GM04504 (cell line): Measurements from ENCODE around the gene BPIFB6.
"Not testable (repeated sequence)": the region's sequence is repeated elsewhere in the genome, so short reads cannot be mapped to it uniquely, and the experiment has no call there.

Experiments
- DNase-seq: peaks from one replicate; pipeline ENCODE4 v3.0.0-alpha.2; 2012; ENCODE audit warnings: low read depth

Gene BPIFB6

GRCh38 chr20:33030569-33030968, 879 bp upstream of the BPIFB6 start:
- DNase-seq, result no peak

GRCh38 chr20:33032555-33032954, 1.1 kb downstream of the BPIFB6 start:
- DNase-seq, result no peak

- DNase-seq, result no peak
Observed at GRCh38 chr20:33033381-33033780, 1.9 kb downstream of the BPIFB6 start.

- DNase-seq, result no peak
Observed at GRCh38 chr20:33034115-33034514, 2.7 kb downstream of the BPIFB6 start.

GRCh38 chr20:33034901-33035492, 3.5 kb downstream of the BPIFB6 start:
- no peak for DNase-seq

GRCh38 chr20:33037456-33037855, 6.0 kb downstream of the BPIFB6 start:
- DNase-seq, result no peak

- DNase-seq, result no peak
Observed at GRCh38 chr20:33038243-33038642, 6.8 kb downstream of the BPIFB6 start.

- DNase-seq, result no peak
Observed at GRCh38 chr20:33042430-33042829, 11.0 kb downstream of the BPIFB6 start.

- no peak for DNase-seq
Observed at GRCh38 chr20:33042983-33043730, 11.7 kb downstream of the BPIFB6 start.

GRCh38 chr20:33043731-33044181, 12.3 kb downstream of the BPIFB6 start:
- DNase-seq, result no peak

- not testable (repeated sequence) for DNase-seq
Observed at GRCh38 chr20:33045129-33045721, 13.8 kb downstream of the BPIFB6 start.

GRCh38 chr20:33046412-33046811, 15.0 kb downstream of the BPIFB6 start:
- DNase-seq, result no peak

GRCh38 chr20:33051333-33051732, 19.9 kb downstream of the BPIFB6 start:
- no peak for DNase-seq

GRCh38 chr20:33053291-33054106, 22.1 kb downstream of the BPIFB6 start, which contains the start of gene BPIFB3:
BPIFB3 (plus strand) TSS chr20:33053903; CDS start chr20:33055436, 1,533 bp downstream.
- DNase-seq, result no peak

- DNase-seq, result no peak
Observed at GRCh38 chr20:33054381-33054780, 22.9 kb downstream of the BPIFB6 start.

GRCh38 chr20:33054791-33055190, 23.3 kb downstream of the BPIFB6 start:
- no peak for DNase-seq

GRCh38 chr20:33059136-33059535, 27.7 kb downstream of the BPIFB6 start:
- no peak for DNase-seq

GRCh38 chr20:33059741-33060390, 28.4 kb downstream of the BPIFB6 start:
- DNase-seq, result no peak

GRCh38 chr20:33061658-33062028, 30.2 kb downstream of the BPIFB6 start:
- DNase-seq, result no peak

- DNase-seq, result no peak
Observed at GRCh38 chr20:33062105-33062824, 30.8 kb downstream of the BPIFB6 start.

GRCh38 chr20:33062825-33063149, 31.3 kb downstream of the BPIFB6 start:
- no peak for DNase-seq
